ENCODE results near the gene RAP1GAP2. TPM values are rescaled to one million over a fixed set of nuclear protein-coding genes. Genes with fewer than 3 reads are reported as not detected.
"Not testable (repeated sequence)": the region's sequence is repeated elsewhere in the genome, so short reads cannot be mapped to it uniquely, and the experiment has no call there.

RAP1GAP2 gene
- total RNA-seq, 1 donor from 2014 or later, result 0.11 TPM

DNA sequence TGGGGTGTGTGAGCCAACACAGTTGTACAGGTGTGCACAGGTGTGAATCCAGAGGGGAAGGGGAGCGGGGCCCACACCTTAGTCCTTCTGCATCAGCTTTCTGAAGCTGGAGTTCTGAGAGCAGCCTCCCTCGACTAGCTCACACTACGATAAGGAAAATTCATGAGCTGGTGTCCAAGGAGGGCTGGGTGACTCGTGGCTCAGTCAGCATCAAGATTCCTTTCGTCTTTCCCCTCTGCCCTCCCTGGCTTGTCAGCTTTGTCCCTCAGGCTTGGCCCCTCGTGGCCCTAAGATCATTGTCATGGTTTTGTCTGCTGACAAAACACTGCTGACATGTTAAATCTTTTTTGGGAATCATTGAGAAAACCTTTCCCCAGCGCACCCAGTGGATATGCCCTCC, 219.7 kb downstream of the RAP1GAP2 start:
- DNase-seq (ENCODE audit: low read depth), result no peak

DNA sequence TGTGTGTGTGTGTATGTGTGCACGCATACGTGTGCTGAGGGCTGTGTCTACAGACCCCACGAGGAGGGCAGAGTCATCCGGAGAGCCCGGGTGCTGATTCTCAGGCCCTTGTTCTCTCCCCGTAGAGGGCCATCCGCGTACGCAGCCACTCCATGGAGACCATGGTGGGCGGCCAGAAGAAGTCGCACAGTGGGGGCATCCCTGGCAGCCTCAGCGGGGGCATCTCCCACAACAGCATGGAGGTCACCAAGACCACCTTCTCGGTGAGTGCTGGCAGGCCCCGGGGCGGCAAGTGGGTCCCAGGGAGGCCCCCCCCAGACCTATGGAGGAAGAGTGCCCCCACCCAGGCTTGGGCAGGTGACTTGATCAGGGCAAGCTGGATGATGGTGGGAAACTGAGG, 221.7 kb downstream of the RAP1GAP2 start:
- no peak for DNase-seq (ENCODE audit: low read depth)

DNA sequence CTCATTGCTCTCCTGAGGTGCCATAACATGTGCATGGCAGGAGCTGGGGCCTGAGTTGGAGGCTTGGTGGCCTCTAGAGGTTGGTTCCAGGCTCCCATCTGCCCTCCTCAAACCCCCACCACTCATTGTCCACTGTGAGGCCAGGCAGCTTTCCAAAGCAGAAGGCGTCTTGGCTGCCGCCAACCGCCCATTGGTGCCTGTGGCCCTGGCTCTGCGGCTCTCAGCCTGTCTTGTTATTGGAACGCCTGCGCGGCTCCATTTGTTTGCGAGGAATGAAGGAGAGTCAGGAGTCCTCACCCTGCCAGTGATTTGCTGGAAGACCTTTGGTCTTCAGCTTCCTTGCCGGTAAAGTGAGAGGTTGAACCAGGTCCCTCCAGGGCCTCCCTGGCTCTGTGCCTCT, 223.5 kb downstream of the RAP1GAP2 start:
- no peak for DNase-seq (ENCODE audit: low read depth)

DNA sequence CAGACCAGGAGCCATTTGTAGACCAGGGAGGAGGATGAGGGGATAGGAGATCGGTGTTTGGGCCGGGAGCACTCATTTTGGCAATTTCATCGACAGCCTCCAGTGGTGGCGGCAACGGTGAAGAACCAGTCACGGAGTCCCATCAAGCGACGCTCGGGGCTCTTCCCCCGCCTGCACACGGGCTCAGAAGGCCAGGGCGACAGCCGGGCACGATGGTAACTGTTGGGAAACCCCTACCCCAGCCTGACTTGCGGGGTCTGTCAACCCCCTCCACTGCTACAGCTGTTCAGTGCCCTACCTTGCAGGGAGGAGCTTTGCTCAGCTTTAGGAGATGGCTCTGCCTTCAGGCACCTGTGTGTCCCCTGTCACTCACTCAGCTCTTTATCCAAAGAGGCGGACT, 224.1 kb downstream of the RAP1GAP2 start:
- no peak for DNase-seq (ENCODE audit: low read depth)

DNA sequence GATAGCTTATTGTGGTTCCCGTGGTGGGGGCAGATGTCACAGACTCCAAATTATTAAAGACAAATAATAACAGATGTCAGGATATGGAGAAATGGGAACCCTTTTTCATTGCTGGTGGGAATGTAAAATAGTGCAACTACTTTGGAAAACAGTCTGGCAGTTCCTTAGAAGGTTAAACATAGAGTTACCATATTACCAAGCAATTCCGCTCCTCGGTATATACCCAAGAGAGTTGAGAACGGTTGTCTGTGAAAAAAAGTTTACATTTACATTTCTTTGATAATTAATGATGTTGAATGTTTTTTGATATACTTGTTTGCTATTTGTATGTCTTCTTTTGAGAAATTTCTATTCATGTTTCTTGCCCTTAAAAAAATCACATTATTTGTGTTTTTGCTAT, 226.0 kb downstream of the RAP1GAP2 start:
- no peak for DNase-seq (ENCODE audit: low read depth)

DNA sequence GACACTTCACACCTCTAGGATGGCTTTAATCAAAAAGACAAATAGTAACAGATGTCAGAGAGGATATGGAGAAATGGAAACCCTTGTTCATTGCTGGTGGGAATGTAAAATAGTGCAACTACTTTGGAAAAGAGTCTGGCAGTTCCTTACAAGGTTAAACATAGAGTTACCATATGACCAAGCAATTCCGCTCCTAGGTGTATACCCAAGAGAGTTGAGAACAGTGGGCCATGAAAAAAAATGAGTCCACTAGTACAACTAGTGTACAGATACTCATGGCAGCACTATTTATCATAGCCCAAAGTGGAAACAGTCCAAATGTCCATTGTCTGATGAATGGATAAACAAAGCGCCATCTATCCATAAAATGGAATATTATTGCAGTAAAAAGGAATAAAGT, 228.1 kb downstream of the RAP1GAP2 start:
- DNase-seq (ENCODE audit: low read depth), result no peak

DNA sequence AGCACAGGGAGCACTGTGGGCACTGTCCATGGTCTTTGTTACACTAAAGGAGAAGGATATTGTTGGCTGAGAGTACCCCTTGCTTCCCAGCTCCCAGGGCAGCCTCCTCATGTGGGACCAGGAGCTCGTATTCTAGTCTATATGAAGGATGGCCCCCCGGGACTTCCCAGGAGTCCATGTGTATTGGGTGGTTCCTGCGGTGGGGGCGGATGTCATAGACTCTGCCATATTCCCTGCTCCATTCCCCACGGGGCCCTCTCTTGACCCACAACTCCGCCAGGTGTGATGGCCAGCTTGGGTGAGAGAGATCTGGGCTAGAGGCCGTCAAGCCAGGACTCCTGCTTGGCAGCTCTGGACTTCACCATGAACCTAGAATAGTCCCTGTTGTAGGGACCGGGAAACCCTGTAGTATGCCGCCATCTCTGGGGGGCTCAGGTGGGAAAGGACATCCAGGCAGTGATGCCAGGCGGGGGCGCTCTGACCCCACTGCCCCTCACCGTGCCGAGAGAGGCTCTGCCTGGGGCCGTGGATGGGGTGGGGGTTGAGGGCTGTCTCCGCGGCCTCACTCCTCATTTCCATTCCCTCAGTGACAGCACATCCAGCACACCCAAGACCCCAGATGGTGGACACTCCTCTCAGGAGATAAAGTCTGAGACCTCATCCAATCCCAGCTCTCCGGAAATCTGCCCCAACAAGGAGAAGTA, 229.3 kb downstream of the RAP1GAP2 start:
- DNase-seq (ENCODE audit: low read depth), result no peak

DNA sequence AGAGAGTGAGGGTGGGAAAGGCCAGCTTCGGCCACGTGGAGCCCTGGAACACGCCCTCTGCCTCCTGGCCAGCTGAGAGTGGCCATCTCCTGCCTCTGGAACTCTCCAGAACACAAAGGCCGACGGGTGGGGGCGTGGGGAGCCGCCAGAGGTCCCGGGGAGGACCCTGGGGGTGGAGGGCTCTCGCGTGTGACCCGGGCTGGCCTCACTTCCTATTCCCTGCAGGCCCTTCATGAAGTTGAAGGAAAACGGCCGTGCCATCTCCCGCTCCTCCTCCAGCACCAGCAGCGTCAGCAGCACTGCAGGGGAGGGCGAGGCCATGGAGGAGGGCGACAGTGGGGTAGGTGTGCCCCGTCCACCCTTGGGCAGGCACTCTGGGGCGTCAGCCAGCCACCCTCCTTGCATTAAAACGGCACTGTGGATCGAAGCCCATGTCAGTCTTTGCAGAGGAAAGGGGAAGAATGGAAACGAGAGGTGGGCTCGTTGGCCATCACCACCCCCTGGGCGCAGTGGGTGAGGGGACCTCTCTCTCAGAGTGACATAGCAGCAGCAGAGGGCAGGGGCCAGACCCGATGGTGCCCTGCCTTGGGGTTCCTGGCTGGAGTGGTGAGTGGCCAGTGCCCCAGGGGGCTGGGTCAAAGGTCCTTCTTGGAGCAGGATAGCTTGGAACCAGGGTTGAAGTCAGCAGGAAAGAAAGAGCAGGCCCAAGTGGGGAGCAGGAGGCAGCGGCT, 230.1 kb downstream of the RAP1GAP2 start:
- DNase-seq (ENCODE audit: low read depth), result no peak

DNA sequence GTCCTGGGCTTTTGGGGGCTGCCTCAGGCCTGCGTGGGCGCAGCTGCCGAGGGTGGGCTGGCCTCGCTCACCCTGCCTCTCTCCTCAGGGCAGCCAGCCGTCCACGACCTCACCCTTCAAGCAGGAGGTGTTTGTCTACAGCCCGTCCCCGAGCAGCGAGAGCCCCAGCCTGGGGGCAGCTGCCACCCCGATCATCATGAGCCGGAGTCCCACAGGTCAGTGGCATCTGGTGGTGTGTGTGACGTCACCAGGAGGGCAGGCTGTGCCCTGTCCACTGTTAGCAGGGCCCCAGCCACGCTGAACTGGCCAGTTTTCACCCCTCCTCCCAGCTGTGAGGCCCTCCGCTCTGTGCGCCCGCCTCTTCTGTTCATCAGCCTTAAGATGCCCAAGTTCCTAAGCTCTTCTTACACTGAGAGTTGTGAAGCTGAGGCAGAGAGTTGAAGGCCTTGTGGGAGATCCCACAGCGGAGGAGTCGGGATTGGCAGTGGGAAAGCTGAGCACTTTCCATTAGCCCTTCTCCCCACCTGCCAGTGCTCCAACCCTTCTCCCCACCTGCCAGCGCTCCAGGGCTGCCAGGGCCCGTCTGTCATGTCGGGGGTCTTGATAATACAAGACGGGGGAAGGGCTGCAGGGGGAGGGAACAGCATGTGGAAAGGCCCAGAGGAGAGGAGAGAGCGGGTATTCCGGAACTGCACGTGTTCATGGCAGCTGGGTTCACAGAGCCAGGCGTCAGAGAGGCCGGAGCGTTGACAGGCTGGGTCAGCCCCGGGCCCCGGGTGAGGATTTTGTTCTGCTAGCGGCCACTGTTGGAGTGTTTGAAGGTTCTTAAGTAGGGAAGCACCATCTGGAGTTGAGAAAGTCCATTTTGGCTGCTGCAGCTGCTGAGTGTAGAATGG, 230.9 kb downstream of the RAP1GAP2 start:
- DNase-seq (ENCODE audit: low read depth), result no peak

DNA sequence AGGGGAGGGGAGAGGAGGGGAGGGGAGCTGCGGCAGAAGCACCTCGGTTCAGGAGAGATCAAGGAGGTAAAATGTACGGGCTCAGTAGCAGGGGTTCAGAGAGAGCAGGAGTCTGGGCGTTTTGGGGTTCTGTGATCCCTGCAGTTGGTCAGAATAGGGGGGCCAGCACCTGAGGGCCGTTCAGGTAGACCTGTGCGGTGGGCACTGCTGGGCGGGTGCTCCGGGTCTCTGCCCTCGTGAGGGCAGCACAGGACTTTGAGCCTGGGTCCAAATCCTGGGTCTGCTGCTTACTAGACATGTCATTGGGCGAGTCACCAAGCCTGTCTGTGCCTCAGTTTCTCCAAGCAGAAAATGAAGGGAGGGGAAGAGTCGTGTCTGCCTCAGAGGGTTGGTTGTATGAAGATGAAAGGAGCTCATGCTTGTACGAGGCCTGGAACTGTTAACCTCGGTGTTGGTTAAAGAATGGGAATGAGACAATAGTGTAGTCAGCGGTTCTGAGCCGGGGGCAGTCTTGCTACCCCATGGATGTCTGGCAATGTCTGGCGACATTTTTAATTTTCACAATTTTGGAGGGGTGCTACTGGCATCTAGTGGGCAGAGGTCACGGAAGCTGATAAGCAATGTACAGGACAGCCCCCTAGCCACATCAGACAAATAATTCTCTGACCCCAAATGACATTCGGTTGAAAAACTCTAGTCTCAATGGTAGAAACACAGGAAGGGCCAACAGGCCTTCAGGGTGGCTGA, 231.7 kb downstream of the RAP1GAP2 start:
- DNase-seq (ENCODE audit: low read depth), result no peak

DNA sequence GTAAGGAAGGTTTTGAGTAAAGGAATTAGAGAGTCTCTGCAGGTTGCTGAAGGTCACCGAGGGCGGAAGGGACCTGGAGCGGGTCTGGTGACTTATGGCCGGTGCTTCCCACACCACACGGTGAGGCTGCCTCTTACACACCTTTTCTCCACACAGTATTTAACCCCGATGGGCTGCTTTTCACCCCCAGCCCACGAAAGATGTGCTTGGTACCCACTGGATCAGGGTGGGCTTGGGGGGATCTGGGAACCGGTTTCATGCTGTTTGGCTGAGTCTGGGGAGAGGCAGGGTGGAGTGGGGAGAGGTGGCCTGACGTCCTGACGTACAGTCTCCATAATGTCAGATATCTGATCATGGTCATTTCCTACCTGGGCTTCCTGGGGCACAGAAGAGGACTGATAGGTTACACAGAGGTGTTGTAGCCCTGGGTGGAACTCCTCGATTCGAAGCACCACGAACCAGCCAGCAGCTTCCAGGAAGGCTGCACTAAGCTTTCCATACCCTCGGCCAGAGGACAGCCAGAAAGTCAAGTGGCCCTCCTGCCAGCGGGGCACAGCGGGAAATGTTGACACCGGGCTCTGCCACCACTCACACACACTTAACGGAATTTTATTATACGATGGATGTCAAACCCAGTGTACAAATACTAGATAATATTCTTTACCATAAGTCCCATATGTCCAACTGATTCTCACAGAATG, 233.1 kb downstream of the RAP1GAP2 start:
- DNase-seq (ENCODE audit: low read depth), result no peak

DNA sequence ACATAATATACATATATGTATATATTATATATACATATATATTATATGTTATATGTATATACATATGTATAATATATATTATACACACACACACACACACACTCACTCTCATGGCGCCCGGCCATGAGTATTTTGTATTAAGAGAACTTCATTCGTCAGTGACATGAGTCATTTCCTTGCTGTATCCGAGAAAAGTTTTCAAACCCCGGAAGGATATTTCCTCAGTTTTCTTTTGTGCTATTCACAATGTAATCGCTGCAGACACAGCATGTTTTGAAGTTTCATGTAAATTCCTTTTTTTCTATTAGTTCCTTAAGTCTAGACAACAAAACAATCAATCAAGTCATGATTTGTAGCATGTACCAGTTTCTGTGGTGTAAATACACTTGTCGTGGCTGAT, 233.9 kb downstream of the RAP1GAP2 start:
- DNase-seq (ENCODE audit: low read depth), result no peak

DNA sequence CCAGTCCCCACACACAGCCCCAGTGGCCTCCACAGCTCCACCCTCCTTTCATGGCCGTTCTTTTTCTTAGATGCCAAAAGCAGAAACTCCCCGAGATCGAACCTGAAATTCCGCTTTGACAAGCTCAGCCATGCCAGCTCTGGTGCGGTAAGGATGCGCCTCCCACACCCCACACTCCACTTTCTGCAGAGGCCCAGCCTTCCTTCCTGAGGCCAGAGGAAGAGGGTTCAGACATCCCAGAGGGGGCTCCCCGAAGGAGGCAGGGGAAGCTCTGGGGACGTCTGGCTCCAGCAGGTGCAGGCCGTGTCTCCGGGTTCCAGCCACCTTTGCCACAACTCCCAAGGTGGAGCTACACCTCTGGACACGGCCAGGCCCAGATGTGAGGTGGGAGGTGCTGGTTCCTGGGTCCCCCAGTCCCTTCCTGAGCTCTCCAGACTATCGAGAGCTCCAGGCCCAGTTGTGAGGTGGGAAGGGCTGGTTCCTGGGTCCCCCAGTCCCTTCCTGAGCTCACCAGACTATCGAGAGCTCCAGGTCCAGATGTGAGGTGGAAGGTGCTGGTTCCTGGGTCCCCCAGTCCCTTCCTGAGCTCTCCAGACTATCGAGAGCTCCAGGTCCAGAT, 234.7 kb downstream of the RAP1GAP2 start:
- not testable (repeated sequence) for DNase-seq (ENCODE audit: low read depth)

DNA sequence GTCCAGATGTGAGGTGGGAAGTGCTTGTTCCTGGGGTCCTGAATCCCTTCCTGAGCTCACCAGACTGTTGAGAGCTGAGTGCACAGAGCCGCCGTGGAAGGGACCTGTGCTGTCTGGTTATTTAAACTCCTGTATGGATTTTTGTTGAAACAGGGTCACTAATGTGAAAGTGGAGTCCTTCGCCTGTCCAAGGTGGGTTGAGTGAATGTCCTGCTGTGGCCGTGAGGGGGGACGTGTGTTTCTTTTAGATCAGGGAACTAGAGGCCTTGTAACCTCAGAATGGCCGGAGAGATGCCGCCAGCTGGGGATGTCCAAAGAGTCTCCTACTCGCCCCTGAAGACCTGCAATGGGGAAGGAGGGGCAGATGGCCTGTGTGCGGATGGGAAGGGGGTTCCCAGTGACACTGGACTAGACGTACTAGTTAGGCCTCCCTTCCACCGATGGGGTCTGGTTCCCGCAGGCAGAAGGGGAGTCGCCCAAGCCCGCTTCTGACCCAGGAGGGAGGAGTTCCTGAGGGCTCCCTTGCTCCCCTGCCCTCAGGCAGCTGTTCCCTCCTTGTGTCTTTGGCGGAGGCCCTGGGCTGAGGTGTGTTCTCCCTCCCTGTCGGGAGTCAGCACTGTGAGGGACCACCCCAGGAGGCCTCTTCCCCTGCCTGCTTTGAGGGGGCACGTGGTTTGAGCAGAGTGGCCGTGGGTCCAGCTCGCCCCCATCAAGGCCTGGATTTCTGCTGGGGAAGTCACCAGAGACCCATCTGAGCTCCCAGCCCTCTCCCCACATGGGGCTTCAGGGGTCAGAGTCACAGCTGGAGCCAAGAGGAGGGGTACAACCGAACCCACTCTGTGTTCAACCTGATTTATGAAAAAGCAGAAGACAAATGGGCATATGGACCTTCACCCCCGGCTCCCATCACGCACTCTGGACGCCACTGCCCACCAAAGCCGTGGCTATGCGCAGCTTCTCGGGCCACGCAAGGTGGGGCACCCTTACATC, 236.3 kb downstream of the RAP1GAP2 start:
- no peak for DNase-seq (ENCODE audit: low read depth)

DNA sequence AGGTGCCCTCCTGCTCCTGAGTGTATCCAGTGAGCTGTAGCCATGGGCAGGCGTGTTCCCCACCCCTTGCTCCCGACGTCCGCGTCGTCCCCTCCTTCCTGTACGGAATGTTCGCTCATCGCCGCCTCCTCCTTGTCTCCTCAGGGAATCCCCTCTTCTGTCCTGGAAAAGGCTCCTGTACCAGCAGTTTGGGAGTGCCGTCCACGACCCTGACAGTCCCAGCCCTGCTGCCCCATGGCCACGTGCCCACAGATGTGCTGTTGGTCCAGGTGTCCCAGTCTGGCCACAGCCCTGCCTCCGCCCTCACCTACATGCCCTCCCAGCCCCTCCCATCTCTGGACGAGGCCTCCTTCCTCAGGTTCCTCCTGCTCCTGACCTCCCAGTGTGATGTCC, 237.0 kb downstream of the RAP1GAP2 start:
- DNase-seq (ENCODE audit: low read depth), result no peak

DNA sequence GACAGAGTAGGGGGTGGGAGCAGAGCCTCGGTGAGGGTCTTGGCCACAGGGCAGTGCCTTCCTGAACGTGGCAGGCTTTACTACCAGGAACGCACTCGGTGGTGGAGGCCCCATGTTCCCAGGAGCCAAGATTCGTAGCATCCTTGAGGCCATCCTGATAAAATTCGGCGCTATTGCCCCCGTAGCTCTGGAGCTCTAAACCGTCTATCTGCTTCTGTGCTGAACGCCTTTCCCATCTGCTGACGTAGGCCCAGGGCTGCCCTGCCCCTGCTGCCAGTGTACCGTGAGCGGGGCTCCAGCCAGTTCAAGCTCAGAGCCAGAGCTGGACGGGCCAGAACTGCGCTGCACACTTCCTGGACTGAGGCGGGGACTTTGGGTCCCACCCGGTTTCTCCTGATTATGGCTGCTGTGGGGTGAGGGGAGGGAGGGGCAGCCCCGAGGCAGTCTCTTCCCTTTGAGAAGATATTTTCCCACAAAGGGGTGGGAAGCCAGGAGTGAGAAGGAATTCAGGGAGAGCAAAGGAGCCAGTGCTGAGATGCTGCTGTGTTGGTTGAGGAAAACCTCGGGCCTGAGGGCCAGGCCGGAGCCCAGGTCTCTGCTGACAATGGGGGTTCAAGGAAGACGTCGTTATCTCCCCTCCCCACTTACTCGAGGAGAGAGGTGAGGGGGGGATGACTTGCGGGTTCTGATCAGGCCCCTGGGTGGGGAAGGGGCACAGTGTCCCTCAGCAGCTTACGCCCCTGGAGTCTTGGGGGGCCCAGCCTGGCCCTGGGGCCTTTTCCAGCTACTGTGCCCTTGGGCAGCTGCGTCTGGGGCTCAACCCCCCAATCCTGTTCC, 237.7 kb downstream of the RAP1GAP2 start:
- DNase-seq (ENCODE audit: low read depth), result no peak

DNA sequence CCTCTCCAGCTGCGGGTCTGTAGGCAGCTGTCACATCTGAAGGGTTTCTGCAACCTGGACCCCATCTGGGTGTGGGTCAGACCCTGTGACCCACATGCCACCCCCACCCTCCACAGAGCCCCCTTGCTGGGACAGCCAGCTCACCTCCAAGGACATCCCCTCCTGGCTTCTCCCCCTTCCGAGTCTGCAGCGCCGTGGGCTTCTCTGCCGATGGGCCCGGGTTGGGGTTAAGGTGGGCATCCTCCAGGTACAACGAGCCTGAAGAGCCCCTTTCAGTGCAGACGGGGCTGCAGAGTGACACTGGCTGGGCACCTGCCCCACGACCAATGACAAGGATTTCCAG, 238.3 kb downstream of the RAP1GAP2 start:
- no peak for DNase-seq (ENCODE audit: low read depth)
